ENCODE results near the gene BORCS5.

BORCS5 gene

DNA sequence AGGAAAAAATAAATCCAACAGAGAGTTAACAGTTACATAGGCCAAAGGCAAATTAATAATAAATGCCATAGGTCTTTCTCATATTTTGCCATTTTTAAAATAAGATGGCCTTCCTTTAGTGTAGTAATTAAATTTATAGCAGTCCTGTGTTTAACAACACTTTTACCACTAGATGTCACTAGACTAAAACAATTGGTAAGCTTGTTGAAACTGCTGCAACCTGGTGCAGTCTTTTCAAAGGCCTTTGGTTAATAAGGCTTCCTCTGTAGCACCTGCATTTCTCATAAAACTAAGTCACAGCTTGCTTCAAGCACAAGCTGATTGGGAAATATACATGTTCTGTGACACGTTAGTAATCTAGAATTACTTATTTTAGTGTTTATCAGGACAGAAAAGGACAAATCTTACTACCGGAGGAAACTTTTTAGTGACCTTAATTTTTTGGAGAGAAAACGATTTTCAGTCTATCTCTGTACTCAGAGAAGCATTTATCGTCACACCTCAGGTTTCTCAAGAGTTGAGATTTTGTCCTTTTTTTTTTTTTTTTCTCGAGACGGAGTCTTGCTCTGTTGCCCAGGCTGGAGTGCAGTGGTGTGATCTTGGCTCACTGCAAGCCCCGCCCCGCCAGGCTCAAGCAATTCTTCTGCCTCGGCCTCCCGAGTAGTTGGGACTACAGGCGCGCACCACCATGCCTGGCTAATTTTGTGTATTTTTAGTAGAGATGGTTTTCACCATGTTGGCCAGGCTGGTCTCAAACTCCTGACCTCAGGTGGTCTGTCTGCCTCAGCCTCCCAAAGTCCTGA, 20.0 kb downstream of the BORCS5 start:
- Histone ChIP-seq H2AFZ (ENCODE audit: low read depth) (no peak overlapping the region), H3K9ac (no peak overlapping the region), H3K4me2 (no peak overlapping the region; the same call in 1 of the 2 replicates), H3K4me3 (IDR thresholded peaks at IDR 0.05; ENCODE audit: insufficient read depth, low read depth, low read length) (no peak overlapping the region), H3K27ac (no peak overlapping the region), H3K36me3 (ENCODE audit: insufficient read depth) (no peaks in the 10 kb centered on the region), H3K4me1 (ENCODE audit: low read depth, poor library complexity, severe bottlenecking) (peaks cover 33% of the 10 kb centered on the region), H3K79me2 (ENCODE audit: insufficient read depth, low read depth) (no peaks in the 10 kb centered on the region), H4K20me1 (ENCODE audit: insufficient read depth) (no peaks in the 10 kb centered on the region), H3K27me3 (ENCODE audit: insufficient read depth, low read depth) (no peaks in the 10 kb centered on the region)
- TF ChIP-seq, protein P1, sequence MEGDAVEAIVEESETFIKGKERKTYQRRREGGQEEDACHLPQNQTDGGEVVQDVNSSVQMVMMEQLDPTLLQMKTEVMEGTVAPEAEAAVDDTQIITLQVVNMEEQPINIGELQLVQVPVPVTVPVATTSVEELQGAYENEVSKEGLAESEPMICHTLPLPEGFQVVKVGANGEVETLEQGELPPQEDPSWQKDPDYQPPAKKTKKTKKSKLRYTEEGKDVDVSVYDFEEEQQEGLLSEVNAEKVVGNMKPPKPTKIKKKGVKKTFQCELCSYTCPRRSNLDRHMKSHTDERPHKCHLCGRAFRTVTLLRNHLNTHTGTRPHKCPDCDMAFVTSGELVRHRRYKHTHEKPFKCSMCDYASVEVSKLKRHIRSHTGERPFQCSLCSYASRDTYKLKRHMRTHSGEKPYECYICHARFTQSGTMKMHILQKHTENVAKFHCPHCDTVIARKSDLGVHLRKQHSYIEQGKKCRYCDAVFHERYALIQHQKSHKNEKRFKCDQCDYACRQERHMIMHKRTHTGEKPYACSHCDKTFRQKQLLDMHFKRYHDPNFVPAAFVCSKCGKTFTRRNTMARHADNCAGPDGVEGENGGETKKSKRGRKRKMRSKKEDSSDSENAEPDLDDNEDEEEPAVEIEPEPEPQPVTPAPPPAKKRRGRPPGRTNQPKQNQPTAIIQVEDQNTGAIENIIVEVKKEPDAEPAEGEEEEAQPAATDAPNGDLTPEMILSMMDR (conservative IDR thresholded peaks at IDR 0.05; ENCODE audit: low read depth, low read length) = peak; percentile 75

DNA sequence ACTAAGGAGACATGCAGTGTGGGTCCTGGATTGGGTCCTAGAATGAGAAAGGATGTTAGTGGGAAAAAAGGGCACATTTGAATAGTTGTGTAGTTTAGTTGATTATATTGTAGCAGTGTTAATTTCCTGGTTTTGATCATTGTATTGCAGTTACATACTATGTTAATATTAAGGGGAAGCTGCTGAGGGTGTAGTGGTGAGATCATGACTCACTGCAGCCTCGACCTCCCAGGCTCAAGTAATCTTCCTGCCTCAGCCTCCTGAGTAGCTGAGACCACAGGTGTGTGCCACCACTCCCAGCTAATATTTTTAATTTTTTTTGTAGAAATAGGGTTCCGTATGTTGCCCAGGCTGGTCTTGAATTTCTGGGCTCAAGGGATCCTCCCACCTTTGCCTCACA, 21.7 kb downstream of the BORCS5 start:
- H4K20me1 ChIP-seq (ENCODE audit: insufficient read depth) = no peaks in the 10 kb centered on the region
- H3K4me1 ChIP-seq (ENCODE audit: low read depth, poor library complexity, severe bottlenecking) = peaks cover 40% of the 10 kb centered on the region
- H3K9ac ChIP-seq = no peak overlapping the region
- no peak overlapping the region for H3K4me2 ChIP-seq
- TF ChIP-seq, protein P1 (conservative IDR thresholded peaks at IDR 0.05; ENCODE audit: low read depth, low read length) = no peak
- H3K4me3 ChIP-seq (IDR thresholded peaks at IDR 0.05; ENCODE audit: insufficient read depth, low read depth, low read length) = no peak overlapping the region
- H2AFZ ChIP-seq (ENCODE audit: low read depth) = no peak overlapping the region
- no peaks in the 10 kb centered on the region for H3K79me2 ChIP-seq (ENCODE audit: insufficient read depth, low read depth)
- no peaks in the 10 kb centered on the region for H3K36me3 ChIP-seq (ENCODE audit: insufficient read depth)
- H3K27ac ChIP-seq = no peak overlapping the region
- H3K27me3 ChIP-seq (ENCODE audit: insufficient read depth, low read depth) = no peaks in the 10 kb centered on the region

DNA sequence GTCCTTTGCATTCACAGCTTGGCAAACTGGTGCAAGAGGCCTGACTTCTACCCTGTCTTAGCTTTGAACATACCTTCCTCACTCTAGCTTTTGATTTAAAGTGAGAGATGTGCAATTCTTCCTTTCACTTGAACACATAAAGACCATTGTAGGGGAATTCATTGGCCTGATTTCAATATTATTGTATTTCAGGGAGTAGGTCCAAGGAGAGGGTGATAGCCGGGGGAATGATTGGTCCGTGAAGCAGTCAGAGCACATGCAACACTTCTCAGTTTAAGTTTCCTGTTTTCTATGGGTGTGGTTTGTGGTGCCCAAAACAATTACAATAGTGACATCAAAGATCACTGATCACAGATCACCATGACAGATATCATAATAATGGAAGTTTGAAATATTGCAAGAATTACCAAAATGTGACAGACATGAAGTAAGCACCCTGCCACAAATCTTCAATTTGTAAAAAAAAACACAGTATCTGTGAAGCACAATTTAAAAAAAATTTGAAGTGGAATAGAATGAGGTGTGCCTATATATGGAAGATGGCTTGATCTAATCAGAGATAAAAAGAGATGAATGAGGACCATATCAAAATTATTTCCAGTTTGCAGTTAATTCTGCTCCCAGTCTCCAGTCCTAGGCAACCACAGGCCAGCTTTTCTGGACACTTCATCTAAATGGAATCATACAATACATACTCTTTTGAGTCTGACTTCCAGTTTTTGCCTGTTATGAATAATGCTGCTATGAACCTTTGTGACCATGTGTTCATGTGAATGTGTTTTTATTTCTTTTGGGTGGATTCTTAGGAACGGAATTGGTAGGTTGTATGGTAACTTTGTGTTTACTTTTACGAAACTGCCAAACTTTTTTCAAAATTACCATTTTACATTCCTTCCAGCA, 23.2 kb downstream of the BORCS5 start:
- H3K4me2 ChIP-seq = no peak overlapping the region; the same call in 1 of the 2 replicates
- H2AFZ ChIP-seq (ENCODE audit: low read depth) = no peak overlapping the region
- H3K4me3 ChIP-seq (IDR thresholded peaks at IDR 0.05; ENCODE audit: insufficient read depth, low read depth, low read length) = no peak overlapping the region
- TF ChIP-seq, protein P1 (conservative IDR thresholded peaks at IDR 0.05; ENCODE audit: low read depth, low read length) = no peak
- no peak overlapping the region for H3K9ac ChIP-seq
- H3K36me3 ChIP-seq (ENCODE audit: insufficient read depth) = no peaks in the 10 kb centered on the region
- H3K27me3 ChIP-seq (ENCODE audit: insufficient read depth, low read depth) = no peaks in the 10 kb centered on the region
- H3K79me2 ChIP-seq (ENCODE audit: insufficient read depth, low read depth) = no peaks in the 10 kb centered on the region
- no peaks in the 10 kb centered on the region for H4K20me1 ChIP-seq (ENCODE audit: insufficient read depth)
- peaks cover 53% of the 10 kb centered on the region for H3K4me1 ChIP-seq (ENCODE audit: low read depth, poor library complexity, severe bottlenecking)
- no peak overlapping the region for H3K27ac ChIP-seq

DNA sequence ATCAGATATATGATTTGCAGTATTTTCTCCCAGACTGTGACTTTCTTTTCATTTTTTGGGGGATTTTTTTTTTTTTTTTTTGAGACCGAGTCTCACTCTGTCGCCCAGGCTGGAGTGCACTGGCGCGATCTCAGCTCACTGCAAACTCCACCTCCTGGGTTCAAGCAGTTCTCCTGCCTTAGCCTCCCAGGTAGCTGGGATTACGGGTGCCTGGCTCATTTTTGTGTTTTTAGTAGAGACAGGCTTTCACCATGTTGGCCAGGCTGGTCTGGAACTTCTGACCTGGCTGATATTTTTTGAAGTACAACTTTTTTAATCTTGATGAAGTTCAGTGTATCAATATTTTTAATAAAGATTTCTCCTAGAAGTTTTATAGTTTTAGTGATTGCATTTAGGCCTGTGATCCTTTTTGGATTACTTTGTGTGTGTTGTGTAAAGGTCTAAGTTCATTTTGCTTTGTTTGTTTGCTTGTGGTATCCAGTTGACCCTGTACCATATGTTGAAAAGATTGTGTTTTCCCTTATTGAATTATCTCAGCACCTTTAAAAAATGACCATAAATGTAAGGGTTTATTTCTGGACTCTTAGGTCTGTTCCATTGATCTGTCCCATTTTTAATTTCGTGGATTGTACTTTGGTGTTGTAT, 24.2 kb downstream of the BORCS5 start:
- TF ChIP-seq, protein P1 (conservative IDR thresholded peaks at IDR 0.05; ENCODE audit: low read depth, low read length) = no peak
- H3K79me2 ChIP-seq (ENCODE audit: insufficient read depth, low read depth) = no peaks in the 10 kb centered on the region
- H3K4me1 ChIP-seq (ENCODE audit: low read depth, poor library complexity, severe bottlenecking) = peaks cover 63% of the 10 kb centered on the region
- H3K9ac ChIP-seq = no peak overlapping the region
- no peaks in the 10 kb centered on the region for H3K36me3 ChIP-seq (ENCODE audit: insufficient read depth)
- H3K27ac ChIP-seq = no peak overlapping the region
- no peaks in the 10 kb centered on the region for H3K27me3 ChIP-seq (ENCODE audit: insufficient read depth, low read depth)
- H4K20me1 ChIP-seq (ENCODE audit: insufficient read depth) = no peaks in the 10 kb centered on the region
- H2AFZ ChIP-seq (ENCODE audit: low read depth) = no peak overlapping the region
- no peak overlapping the region for H3K4me3 ChIP-seq (IDR thresholded peaks at IDR 0.05; ENCODE audit: insufficient read depth, low read depth, low read length)
- H3K4me2 ChIP-seq = no peak overlapping the region
